GM23338 (cell line): ENCODE data around the gene FASTKD1.
"Not testable (repeated sequence)": the region's sequence is repeated elsewhere in the genome, so short reads cannot be mapped to it uniquely, and the experiment has no call there.

Source experiments
- CTCF ChIP-seq, 2 experiments: fragments of 200-600 bp in 1 of 2; sonication (generic) in 1 of 2; conservative IDR thresholded peaks; 2 replicates each; pipeline versions ENCODE4 v1.5.1 to v1.6.1; 2016 to 2017; ENCODE audit warnings: antibody characterized with exemption in 2 of 2, low read depth in 2 of 2, mild to moderate bottlenecking in 2 of 2, moderate library complexity in 1 of 2
- EZH2 ChIP-seq: fragments of 200-600 bp; sonication (generic); IDR thresholded peaks from one replicate; pipeline ENCODE4 v1.8.0; 2017; ENCODE audit warnings: antibody characterized with exemption, mild to moderate bottlenecking, low read depth; ENCODE audit not compliant: unreplicated experiment
- EZH2phosphoT487 ChIP-seq: fragments of 200-600 bp; sonication (generic); IDR thresholded peaks from one replicate; pipeline ENCODE4 v1.8.1; 2018; ENCODE audit warnings: antibody characterized with exemption; ENCODE audit not compliant: unreplicated experiment
- POLR2AphosphoS5 ChIP-seq: IDR thresholded peaks from 2 replicates; pipeline ENCODE4 v1.6.1; 2016; ENCODE audit warnings: antibody characterized with exemption, low read depth
- REST ChIP-seq: IDR thresholded peaks from one replicate; pipeline ENCODE4 v1.6.1; 2018; ENCODE audit warnings: antibody characterized with exemption; ENCODE audit not compliant: unreplicated experiment
- TF ChIP-seq, protein P1 (sequence below): IDR thresholded peaks from 2 replicates; pipeline ENCODE4 v1.6.1; 2016; ENCODE audit warnings: antibody characterized with exemption

GRCh38 chr2:169570752-169571151, 2.9 kb downstream of the FASTKD1 start:
- TF ChIP-seq CTCF (conservative IDR thresholded peaks at IDR 0.05; ENCODE audit: low read depth in 2 of 2); EZH2; EZH2phosphoT487; POLR2AphosphoS5; REST: not testable (repeated sequence)
- TF ChIP-seq, protein P1, sequence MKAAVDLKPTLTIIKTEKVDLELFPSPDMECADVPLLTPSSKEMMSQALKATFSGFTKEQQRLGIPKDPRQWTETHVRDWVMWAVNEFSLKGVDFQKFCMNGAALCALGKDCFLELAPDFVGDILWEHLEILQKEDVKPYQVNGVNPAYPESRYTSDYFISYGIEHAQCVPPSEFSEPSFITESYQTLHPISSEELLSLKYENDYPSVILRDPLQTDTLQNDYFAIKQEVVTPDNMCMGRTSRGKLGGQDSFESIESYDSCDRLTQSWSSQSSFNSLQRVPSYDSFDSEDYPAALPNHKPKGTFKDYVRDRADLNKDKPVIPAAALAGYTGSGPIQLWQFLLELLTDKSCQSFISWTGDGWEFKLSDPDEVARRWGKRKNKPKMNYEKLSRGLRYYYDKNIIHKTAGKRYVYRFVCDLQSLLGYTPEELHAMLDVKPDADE: not testable (repeated sequence)
